Measurements from ENCODE around the gene MAP3K5. TPM values are rescaled to one million over a fixed set of nuclear protein-coding genes. Genes with fewer than 3 reads are reported as not detected.
"Not testable (repeated sequence)": the region's sequence is repeated elsewhere in the genome, so short reads cannot be mapped to it uniquely, and the experiment has no call there.

Gene MAP3K5
- total RNA-seq, 1 donor from 2014 or later = 0.02 TPM

- no peak overlapping the region for H3K27ac Mint-ChIP-seq
- Histone ChIP-seq H3F3A (ENCODE audit: low read depth) (peaks cover 3% of the 10 kb centered on the region), H3K4me2 (no peak overlapping the region), H3K4me3 (no peak overlapping the region), H2AFZ (replicated peaks) (no peak overlapping the region), H3K79me2 (ENCODE audit: low read depth) (no peaks in the 10 kb centered on the region), H3K4me1 (peaks cover 6% of the 10 kb centered on the region), H3K9me3 (ENCODE audit: low read depth) (no peaks in the 10 kb centered on the region), H3K27ac (no peak overlapping the region), H4K20me1 (ENCODE audit: low read depth) (no peaks in the 10 kb centered on the region), H3K36me3 (no peaks in the 10 kb centered on the region), H3K27me3 (no peaks in the 10 kb centered on the region), H3K9ac (no peak overlapping the region)
- peaks cover 2% of the 10 kb centered on the region for H3K36me3 Mint-ChIP-seq
- no peak overlapping the region for H3K4me3 Mint-ChIP-seq
- peaks cover 31% of the 10 kb centered on the region for H3K4me1 Mint-ChIP-seq
- peaks cover 3% of the 10 kb centered on the region for H3K9me3 Mint-ChIP-seq
- TF ChIP-seq EZH2phosphoT487 (IDR thresholded peaks at IDR 0.05) (no peak), CTCF (IDR thresholded peaks at IDR 0.05) (no peak), EZH2 (IDR thresholded peaks at IDR 0.05) (no peak)
- no peak for DNase-seq (ENCODE audit: low spot score)
- peaks cover 11% of the 10 kb centered on the region for H3K27me3 Mint-ChIP-seq (ENCODE audit: insufficient read depth, low read depth)
Measured at GRCh38 chr6:136718476-136718875, 73.8 kb downstream of the MAP3K5 start.

GRCh38 chr6:136717716-136717990, 74.6 kb downstream of the MAP3K5 start:
- DNase-seq (ENCODE audit: low spot score) = no peak
- TF ChIP-seq CTCF (IDR thresholded peaks at IDR 0.05) = no peak
- no peak for TF ChIP-seq EZH2 (IDR thresholded peaks at IDR 0.05)
- no peak for TF ChIP-seq EZH2phosphoT487 (IDR thresholded peaks at IDR 0.05)
- H3K27me3 Mint-ChIP-seq (ENCODE audit: insufficient read depth, low read depth) = peaks cover 11% of the 10 kb centered on the region
- H3K36me3 ChIP-seq = no peaks in the 10 kb centered on the region
- H3K4me3 ChIP-seq = no peak overlapping the region
- H3K4me1 ChIP-seq = peaks cover 6% of the 10 kb centered on the region
- H3F3A ChIP-seq (ENCODE audit: low read depth) = peaks cover 3% of the 10 kb centered on the region
- H3K79me2 ChIP-seq (ENCODE audit: low read depth) = no peaks in the 10 kb centered on the region
- H3K36me3 Mint-ChIP-seq = peaks cover 2% of the 10 kb centered on the region
- H3K9ac ChIP-seq = no peak overlapping the region
- H3K27ac ChIP-seq = no peak overlapping the region
- H3K9me3 Mint-ChIP-seq = peaks cover 3% of the 10 kb centered on the region
- H3K4me1 Mint-ChIP-seq = peaks cover 31% of the 10 kb centered on the region
- no peak overlapping the region for H3K4me2 ChIP-seq
- no peak overlapping the region for H2AFZ ChIP-seq (replicated peaks)
- no peaks in the 10 kb centered on the region for H3K27me3 ChIP-seq
- H3K4me3 Mint-ChIP-seq = no peak overlapping the region
- no peak overlapping the region for H3K27ac Mint-ChIP-seq
- H4K20me1 ChIP-seq (ENCODE audit: low read depth) = no peaks in the 10 kb centered on the region
- no peaks in the 10 kb centered on the region for H3K9me3 ChIP-seq (ENCODE audit: low read depth)

- H3K36me3 ChIP-seq = no peaks in the 10 kb centered on the region
- no peak for TF ChIP-seq EZH2phosphoT487 (IDR thresholded peaks at IDR 0.05)
- peaks cover 2% of the 10 kb centered on the region for H3K36me3 Mint-ChIP-seq
- H3K9me3 ChIP-seq (ENCODE audit: low read depth) = no peaks in the 10 kb centered on the region
- no peak overlapping the region for H3K4me3 ChIP-seq
- H3K4me1 Mint-ChIP-seq = peaks cover 31% of the 10 kb centered on the region
- H3F3A ChIP-seq (ENCODE audit: low read depth) = peaks cover 3% of the 10 kb centered on the region
- no peak overlapping the region for H3K27ac ChIP-seq
- H4K20me1 ChIP-seq (ENCODE audit: low read depth) = no peaks in the 10 kb centered on the region
- no peak for DNase-seq (ENCODE audit: low spot score)
- no peak overlapping the region for H3K4me3 Mint-ChIP-seq
- no peak overlapping the region for H3K9ac ChIP-seq
- H3K79me2 ChIP-seq (ENCODE audit: low read depth) = no peaks in the 10 kb centered on the region
- H3K4me1 ChIP-seq = peaks cover 6% of the 10 kb centered on the region
- no peaks in the 10 kb centered on the region for H3K27me3 ChIP-seq
- no peak overlapping the region for H2AFZ ChIP-seq (replicated peaks)
- no peak overlapping the region for H3K27ac Mint-ChIP-seq
- H3K27me3 Mint-ChIP-seq (ENCODE audit: insufficient read depth, low read depth) = peaks cover 11% of the 10 kb centered on the region
- H3K4me2 ChIP-seq = no peak overlapping the region
- peaks cover 3% of the 10 kb centered on the region for H3K9me3 Mint-ChIP-seq
Measured at GRCh38 chr6:136716917-136717715, 75.2 kb downstream of the MAP3K5 start.

DNA sequence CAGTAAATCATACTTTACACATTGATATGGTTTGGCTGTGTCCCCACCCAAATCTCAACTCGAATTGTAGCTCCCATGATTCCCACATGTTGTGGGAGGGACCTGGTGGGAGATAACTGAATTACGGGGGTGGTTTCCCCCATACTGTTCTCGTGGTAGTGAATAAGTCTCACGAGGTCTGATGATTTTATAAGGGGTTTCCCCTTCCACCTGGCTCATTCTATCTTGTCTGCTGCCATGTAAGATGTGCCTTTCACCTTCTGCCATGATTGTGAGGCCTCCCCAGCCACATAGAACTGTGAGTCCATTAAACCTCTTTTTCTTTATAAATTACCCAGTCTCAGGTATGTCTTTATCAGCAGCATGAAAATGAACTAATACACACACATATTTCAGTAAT, 79.6 kb downstream of the MAP3K5 start:
- H3K9me3 Mint-ChIP-seq; H3K27ac ChIP-seq; H3K4me3 ChIP-seq; H3K27me3 Mint-ChIP-seq (ENCODE audit: insufficient read depth, low read depth); H3K4me1 ChIP-seq; H3K4me2 ChIP-seq; H3K4me3 Mint-ChIP-seq; H3K9ac ChIP-seq; H3K36me3 ChIP-seq; H4K20me1 ChIP-seq (ENCODE audit: low read depth); H3K4me1 Mint-ChIP-seq; H3F3A ChIP-seq (ENCODE audit: low read depth); H3K27me3 ChIP-seq; DNase-seq (ENCODE audit: low spot score); H3K79me2 ChIP-seq (ENCODE audit: low read depth); H3K9me3 ChIP-seq (ENCODE audit: low read depth); H2AFZ ChIP-seq (replicated peaks); H3K27ac Mint-ChIP-seq; H3K36me3 Mint-ChIP-seq: not testable (repeated sequence)
